Coronary artery (tissue), 2 donors: ENCODE results near the gene TMBIM4.

Experiments used
- DNase-seq: peaks from one replicate; pipeline ENCODE4 v3.0.0-alpha.2; 2017; ENCODE audit warnings: low spot score
- H3K27ac ChIP-seq, 2 donors: fragments of 200-600 bp; sonication (generic); one replicate each; pipeline ENCODE4 v1.5.1; 2016 to 2019
- H3K4me3 ChIP-seq: fragments of 200-600 bp; sonication (generic); 2 replicates; pipeline ENCODE4 v1.5.1; 2016; ENCODE audit warnings: mild to moderate bottlenecking, moderate library complexity
- CTCF ChIP-seq: fragments of 200-600 bp; sonication (generic); IDR thresholded peaks from one replicate; pipeline ENCODE4 v1.5.1; 2019; ENCODE audit warnings: antibody characterized with exemption

Gene TMBIM4

GRCh38 chr12:66127650-66128049 lies 42.1 kb downstream of the TMBIM4 start:
- DNase-seq: no peak
- H3K4me3 ChIP-seq: no peak overlapping the region
- TF ChIP-seq CTCF: no peak
- H3K27ac ChIP-seq: no peak overlapping the region

- no peak overlapping the region for H3K4me3 ChIP-seq
- no peak overlapping the region for H3K27ac ChIP-seq
- DNase-seq: no peak
- TF ChIP-seq CTCF: no peak
Measured at GRCh38 chr12:66120477-66120876, 49.3 kb downstream of the TMBIM4 start.

GRCh38 chr12:66119870-66120241 lies 49.9 kb downstream of the TMBIM4 start:
- TF ChIP-seq CTCF: no peak
- no peak overlapping the region for H3K27ac ChIP-seq
- no peak overlapping the region for H3K4me3 ChIP-seq
- no peak for DNase-seq

- H3K27ac ChIP-seq: peak overlapping the region in 1 of 2 donors; percentile 16
- no peak for DNase-seq
- TF ChIP-seq CTCF: no peak
- no peak overlapping the region for H3K4me3 ChIP-seq
Measured at GRCh38 chr12:66119229-66119869, 50.4 kb downstream of the TMBIM4 start.

GRCh38 chr12:66118240-66118891 lies 51.4 kb downstream of the TMBIM4 start:
- TF ChIP-seq CTCF: no peak
- no peak overlapping the region for H3K27ac ChIP-seq
- no peak for DNase-seq
- no peak overlapping the region for H3K4me3 ChIP-seq

- H3K27ac ChIP-seq: no peak overlapping the region
- DNase-seq: no peak
Measured at GRCh38 chr12:66117242-66117641, 52.6 kb downstream of the TMBIM4 start.

More at GRCh38 chr12:66117242-66117641, 52.6 kb downstream of the TMBIM4 start:
- TF ChIP-seq CTCF: no peak
- no peak overlapping the region for H3K4me3 ChIP-seq
